PFSK-1 (cell line): ENCODE measurements around the gene SOD2.

Source experiments
- FOXP2 ChIP-seq: optimal IDR thresholded peaks from 2 replicates; pipeline ENCODE3; 2011; ENCODE audit warnings: borderline replicate concordance, control low read depth, inconsistent platforms; ENCODE audit not compliant: insufficient read depth; ENCODE audit errors: extremely low read length, extremely low read depth
- POLR2AphosphoS5 ChIP-seq: IDR thresholded peaks from 2 replicates; pipeline ENCODE4 v1.6.1; 2012; ENCODE audit warnings: low read depth, mild to moderate bottlenecking, control low read depth, low read length, moderate library complexity
- SIN3A ChIP-seq: IDR thresholded peaks from 2 replicates; pipeline ENCODE4 v1.6.1; 2012; ENCODE audit warnings: mild to moderate bottlenecking, low read length, moderate library complexity, borderline replicate concordance; ENCODE audit not compliant: insufficient read depth
- TAF1 ChIP-seq: IDR thresholded peaks from 2 replicates; pipeline ENCODE4 v1.6.1; 2012; ENCODE audit warnings: low read length, control low read depth, borderline replicate concordance; ENCODE audit not compliant: insufficient read depth
- TF ChIP-seq, protein P1 (sequence below), 2 experiments: IDR thresholded peaks; 2 replicates each; pipeline versions ENCODE4 v1.6.1 to v1.8.0; 2011 to 2012; ENCODE audit warnings: low read depth in 2 of 2, low read length in 2 of 2, control low read depth in 1 of 2, inconsistent platforms in 1 of 2, mild to moderate bottlenecking in 1 of 2, moderate library complexity in 1 of 2; ENCODE audit not compliant: insufficient read depth in 1 of 2

Gene SOD2

DNA sequence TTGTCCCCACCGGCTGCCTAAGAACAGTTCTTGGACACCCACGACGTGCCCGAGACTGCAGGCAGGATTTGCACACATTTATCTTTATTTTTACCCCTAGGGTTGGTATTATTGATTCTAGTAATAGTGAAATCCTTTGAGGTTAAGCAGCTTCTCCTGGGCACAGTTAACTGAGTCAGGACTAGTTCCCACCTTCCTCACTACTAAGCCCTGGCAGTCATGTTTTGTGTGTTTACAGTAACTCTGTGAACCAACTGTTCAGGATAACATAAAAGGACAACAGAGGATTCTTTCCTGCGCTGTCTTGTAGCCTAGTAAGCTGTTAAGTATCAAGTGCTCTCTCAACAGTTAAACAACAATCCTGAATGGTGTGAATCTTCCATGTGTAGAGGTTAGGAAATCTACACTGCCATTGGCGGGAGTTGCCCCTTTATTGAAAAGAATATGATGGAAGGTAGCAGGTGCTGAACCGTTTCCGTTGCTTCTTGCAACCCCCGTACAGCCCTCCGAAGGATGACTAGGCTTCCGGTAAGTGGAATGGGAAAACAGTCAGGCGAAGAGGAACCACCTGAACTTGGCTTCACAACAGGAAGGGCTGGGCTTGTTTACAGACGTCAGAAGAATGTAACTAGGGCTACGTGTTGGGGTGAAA is 979 bp upstream of the SOD2 start:
- peak; percentile 38 for TF ChIP-seq FOXP2
- TF ChIP-seq POLR2AphosphoS5: no peak
- TF ChIP-seq SIN3A: 0 out of 2 replicates have a peak, but pooled peaks have one; percentile 19
- TF ChIP-seq, protein P1, sequence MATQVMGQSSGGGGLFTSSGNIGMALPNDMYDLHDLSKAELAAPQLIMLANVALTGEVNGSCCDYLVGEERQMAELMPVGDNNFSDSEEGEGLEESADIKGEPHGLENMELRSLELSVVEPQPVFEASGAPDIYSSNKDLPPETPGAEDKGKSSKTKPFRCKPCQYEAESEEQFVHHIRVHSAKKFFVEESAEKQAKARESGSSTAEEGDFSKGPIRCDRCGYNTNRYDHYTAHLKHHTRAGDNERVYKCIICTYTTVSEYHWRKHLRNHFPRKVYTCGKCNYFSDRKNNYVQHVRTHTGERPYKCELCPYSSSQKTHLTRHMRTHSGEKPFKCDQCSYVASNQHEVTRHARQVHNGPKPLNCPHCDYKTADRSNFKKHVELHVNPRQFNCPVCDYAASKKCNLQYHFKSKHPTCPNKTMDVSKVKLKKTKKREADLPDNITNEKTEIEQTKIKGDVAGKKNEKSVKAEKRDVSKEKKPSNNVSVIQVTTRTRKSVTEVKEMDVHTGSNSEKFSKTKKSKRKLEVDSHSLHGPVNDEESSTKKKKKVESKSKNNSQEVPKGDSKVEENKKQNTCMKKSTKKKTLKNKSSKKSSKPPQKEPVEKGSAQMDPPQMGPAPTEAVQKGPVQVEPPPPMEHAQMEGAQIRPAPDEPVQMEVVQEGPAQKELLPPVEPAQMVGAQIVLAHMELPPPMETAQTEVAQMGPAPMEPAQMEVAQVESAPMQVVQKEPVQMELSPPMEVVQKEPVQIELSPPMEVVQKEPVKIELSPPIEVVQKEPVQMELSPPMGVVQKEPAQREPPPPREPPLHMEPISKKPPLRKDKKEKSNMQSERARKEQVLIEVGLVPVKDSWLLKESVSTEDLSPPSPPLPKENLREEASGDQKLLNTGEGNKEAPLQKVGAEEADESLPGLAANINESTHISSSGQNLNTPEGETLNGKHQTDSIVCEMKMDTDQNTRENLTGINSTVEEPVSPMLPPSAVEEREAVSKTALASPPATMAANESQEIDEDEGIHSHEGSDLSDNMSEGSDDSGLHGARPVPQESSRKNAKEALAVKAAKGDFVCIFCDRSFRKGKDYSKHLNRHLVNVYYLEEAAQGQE (IDR thresholded peaks at IDR 0.05; ENCODE audit: insufficient read depth in 1 of 2, low read depth in 2 of 2, low read length in 2 of 2): no peak
- TF ChIP-seq TAF1: no peak

DNA sequence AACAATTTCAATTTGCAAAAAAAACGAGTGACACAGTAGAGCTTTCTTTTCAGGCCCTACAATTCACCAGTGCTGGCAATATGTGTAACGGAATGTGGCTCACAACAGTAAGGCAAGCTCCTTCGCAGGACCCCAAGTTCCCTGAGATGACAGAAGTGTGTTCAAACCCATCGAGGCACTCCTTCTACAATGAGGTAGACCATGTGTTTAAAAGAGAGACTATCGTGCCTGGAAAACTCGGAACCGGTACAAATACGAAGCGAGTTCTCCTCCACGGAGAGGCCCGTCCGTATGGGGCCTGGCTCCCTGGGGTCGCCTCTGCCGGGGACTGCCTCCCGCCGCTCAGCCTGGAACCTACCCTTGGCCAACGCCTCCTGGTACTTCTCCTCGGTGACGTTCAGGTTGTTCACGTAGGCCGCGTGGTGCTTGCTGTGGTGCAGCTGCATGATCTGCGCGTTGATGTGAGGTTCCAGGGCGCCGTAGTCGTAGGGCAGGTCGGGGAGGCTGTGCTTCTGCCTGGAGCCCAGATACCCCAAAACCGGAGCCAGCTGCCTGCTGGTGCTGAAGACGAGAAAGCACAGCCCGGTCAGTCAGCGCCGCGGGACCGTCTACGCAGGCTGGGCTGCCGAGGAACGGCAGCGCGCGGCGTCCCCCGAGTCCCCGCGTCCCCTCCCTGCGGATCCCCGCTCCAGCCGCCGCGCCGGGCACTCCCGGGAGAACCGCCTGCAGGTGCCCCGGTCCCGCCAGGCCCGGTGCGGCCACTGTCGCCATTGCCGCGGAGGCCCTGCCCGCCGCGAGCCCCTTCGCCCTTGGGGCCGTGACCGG is 526 bp downstream of the SOD2 start:
- TF ChIP-seq FOXP2 (peak; percentile 16), POLR2AphosphoS5 (no peak)
- TF ChIP-seq, protein P1 (IDR thresholded peaks at IDR 0.05; ENCODE audit: insufficient read depth in 1 of 2, low read depth in 2 of 2, low read length in 2 of 2): no peak

DNA sequence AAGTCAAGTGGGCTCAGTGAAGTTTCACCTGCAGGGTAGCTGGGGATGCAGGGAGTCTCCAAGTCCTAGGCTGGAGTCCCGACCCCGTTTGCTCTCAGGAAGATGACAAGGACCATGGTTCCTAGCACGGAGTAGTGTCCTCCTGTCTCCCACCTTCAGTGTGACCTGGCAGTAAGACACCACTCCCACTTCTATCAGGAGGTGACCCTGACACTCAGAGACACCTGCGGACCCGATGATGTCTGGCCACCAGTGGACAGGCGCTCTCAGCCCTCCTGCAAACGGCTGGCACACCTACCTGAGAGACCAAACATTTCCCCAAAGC is 1.1 kb downstream of the SOD2 start:
- TF ChIP-seq POLR2AphosphoS5 (no peak), SIN3A (no peak)

DNA sequence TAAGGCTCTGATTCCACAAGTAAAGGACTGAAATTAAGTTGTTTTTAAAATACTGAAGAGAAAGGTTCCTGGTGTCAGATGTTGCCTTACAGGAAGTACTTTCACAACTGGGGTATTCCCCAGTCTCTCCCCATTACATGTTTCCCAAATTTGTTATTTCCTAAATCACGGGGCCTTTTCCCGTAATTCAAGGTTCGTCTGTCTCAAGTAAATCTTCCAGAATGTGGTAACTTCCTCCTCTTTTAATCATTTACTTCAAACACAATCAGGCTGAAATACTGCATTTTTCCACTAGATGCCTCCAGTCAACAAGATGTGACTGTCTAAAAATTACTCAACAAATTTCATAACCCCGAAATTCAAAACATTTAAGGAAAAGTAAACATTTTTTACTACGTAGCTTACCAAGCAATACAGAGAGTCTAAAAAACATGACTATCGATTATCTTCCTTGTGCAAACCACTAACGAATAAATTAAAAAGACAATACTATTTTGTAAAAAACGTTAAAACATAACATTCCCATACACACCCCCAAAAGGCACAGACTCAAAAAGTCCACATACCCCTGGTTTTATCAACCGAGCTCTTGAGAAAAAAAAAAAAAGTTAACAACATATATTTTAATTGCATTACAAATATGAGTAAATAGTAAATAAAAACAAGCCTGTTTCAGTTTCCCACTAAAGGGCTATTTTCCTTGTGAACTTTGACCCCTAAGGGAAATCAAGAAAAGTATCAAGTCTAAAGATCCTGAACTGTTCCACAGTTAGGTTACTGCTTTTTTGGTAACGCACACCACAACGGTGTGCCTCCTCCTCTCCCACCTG is 1.7 kb downstream of the SOD2 start:
- no peak for TF ChIP-seq TAF1
- TF ChIP-seq FOXP2: no peak
- TF ChIP-seq, protein P1 (IDR thresholded peaks at IDR 0.05; ENCODE audit: insufficient read depth in 1 of 2, low read depth in 2 of 2, low read length in 2 of 2): no peak
- no peak for TF ChIP-seq SIN3A
- no peak for TF ChIP-seq POLR2AphosphoS5

DNA sequence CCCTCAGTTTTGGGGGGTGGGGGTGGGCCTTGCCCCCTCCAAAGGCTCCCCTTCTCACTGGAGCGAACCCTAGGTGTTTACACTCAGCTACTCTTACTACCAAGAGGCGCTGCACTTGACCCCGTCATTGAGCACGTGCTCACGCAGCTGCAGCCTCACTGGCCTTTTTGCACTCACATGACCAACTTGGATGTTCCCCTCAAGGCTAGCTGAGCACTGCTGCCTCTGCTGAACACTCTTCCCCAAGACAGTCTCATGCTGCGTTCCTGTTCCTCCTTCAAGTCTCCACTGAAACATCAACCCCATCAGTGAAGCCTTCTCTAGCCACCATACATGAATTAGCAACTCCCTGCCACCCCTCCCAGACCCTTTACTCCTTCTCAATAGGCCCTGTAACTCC is 4.0 kb downstream of the SOD2 start:
- TF ChIP-seq TAF1 (no peak), POLR2AphosphoS5 (no peak), SIN3A (no peak), FOXP2 (no peak)
- TF ChIP-seq, protein P1 (IDR thresholded peaks at IDR 0.05; ENCODE audit: insufficient read depth in 1 of 2, low read depth in 2 of 2, low read length in 2 of 2): no peak
